GM19035 (cell line): ENCODE results near the gene KLRF2.

Source experiments
- ATAC-seq: cut with Tn5 transposase; IDR thresholded peaks from one replicate; pipeline ENCODE4 v1.9.1; 2021; ENCODE audit not compliant: unreplicated experiment

The KLRF2 gene

DNA sequence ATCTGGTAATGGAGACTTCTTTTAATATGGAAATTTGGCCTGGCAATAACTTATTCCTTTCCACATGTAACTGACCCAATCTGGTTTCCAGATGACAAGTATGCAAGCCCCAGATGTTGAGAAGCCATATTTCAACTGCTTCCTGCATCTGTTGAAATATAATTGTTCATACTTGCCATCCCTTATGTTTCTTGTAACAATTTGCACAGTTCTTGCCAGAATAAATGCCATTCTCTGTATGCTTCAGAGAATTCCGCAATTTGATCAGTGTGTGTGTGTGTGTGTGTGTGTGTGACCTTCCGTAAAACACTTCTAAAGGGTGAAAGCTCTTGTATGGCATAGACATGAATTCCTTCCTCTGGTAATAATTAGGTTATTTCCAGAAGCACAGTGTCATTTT lies 52.7 kb downstream of the KLRF2 start:
- no peak for ATAC-seq

DNA sequence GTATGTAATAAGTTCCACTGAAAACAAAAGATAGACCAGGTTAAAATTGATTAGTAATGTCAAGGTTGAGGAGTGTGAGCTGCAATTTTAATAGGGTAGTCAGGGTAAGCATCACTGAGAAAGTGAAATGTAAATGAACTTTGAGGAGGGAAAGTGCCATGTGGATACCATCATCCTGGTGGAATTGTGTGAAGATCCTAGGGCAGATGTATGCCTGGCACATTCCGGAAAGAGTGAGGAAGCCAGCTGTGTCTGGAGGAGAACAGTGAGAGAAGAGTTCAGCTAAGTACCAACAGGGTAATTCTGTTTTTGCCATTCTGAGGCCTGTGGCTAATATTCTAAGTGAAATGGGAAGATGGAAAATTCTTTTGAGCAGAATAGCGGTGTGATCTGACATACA lies 53.7 kb downstream of the KLRF2 start:
- ATAC-seq: no peak

DNA sequence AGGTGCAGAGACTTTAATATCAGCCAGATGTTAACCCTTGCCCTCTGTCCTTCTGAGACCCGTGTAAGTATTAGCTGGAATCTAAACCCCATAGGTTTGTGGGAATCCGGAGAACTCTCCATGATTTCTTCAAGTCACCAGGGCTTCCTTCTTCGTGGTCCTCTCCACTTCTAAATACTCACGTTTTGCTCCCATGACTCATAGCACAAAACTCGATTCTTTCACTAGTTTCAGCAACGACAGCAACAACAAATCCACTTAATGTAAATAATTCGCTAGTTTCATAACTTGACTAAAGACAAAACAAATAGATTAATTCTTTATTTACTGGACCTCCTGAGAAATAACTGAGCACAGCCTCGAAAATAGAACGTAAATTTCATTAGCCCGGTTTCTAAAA lies 55.3 kb downstream of the KLRF2 start:
- ATAC-seq: no peak

GRCh38 chr12:9940375-9940774 lies 59.1 kb downstream of the KLRF2 start:
- ATAC-seq: no peak

- no peak for ATAC-seq
These were observed 60.5 kb downstream of the KLRF2 start for GRCh38 chr12:9941838-9942237.

DNA sequence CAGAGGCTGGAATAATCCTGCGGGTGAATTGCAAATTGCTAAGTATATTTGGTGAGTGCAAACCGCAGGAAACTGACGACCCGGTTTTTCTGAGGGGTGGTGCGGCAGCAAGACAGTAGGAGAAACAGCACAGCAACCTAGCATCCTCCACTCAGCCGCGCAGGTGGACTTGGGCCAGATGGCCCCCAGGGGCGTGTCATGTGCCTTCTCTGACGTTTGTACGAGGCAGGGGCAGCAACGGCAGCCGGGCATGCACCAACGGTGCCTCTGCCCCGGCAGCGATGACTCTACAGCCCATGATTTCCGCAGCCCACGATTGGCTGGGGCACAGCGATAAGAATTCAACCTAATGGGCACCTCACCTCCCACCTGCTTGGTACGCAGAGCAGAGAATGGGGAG lies 62.0 kb downstream of the KLRF2 start:
- ATAC-seq: no peak

DNA sequence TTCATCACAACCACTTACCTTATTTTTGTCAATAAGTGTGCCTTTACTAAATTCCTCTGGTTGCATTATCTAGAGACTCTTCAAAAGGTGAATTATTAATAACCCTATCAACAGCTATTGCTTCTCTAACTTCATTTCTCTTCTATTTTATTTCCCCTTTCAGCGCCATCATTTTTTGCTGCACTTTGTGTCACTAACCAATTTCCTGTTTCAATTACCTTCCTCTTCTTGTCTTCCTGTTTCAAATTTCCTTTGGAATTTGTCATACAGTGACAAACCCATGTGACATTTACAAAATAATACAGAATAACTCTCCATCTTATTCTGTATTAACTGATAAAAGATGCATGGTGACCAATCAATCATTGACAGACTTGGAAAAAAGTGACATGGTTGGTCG lies 63.1 kb downstream of the KLRF2 start:
- ATAC-seq: no peak
